PFSK-1 (cell line): ENCODE results near the gene NCR2.

Experiments used
- FOXP2 ChIP-seq: optimal IDR thresholded peaks from 2 replicates; pipeline ENCODE3; 2011; ENCODE audit warnings: borderline replicate concordance, control low read depth, inconsistent platforms; ENCODE audit not compliant: insufficient read depth; ENCODE audit errors: extremely low read length, extremely low read depth
- POLR2AphosphoS5 ChIP-seq: IDR thresholded peaks from 2 replicates; pipeline ENCODE4 v1.6.1; 2012; ENCODE audit warnings: low read depth, mild to moderate bottlenecking, control low read depth, low read length, moderate library complexity
- REST ChIP-seq, 2 experiments: IDR thresholded peaks; 2 replicates each; pipeline versions ENCODE4 v1.6.1 to v1.8.0; 2011 to 2012; ENCODE audit warnings: low read depth in 2 of 2, low read length in 2 of 2, control low read depth in 1 of 2, inconsistent platforms in 1 of 2, mild to moderate bottlenecking in 1 of 2, moderate library complexity in 1 of 2; ENCODE audit not compliant: insufficient read depth in 1 of 2
- SIN3A ChIP-seq: IDR thresholded peaks from 2 replicates; pipeline ENCODE4 v1.6.1; 2012; ENCODE audit warnings: mild to moderate bottlenecking, low read length, moderate library complexity, borderline replicate concordance; ENCODE audit not compliant: insufficient read depth
- TAF1 ChIP-seq: IDR thresholded peaks from 2 replicates; pipeline ENCODE4 v1.6.1; 2012; ENCODE audit warnings: low read length, control low read depth, borderline replicate concordance; ENCODE audit not compliant: insufficient read depth

NCR2 gene

GRCh38 chr6:41327177-41327576 is 8.2 kb upstream of the NCR2 start:
- no peak for TF ChIP-seq REST (IDR thresholded peaks at IDR 0.05; ENCODE audit: insufficient read depth in 1 of 2, low read depth in 2 of 2, low read length in 2 of 2)
- TF ChIP-seq SIN3A, result no peak
- TF ChIP-seq FOXP2, result no peak
- TF ChIP-seq POLR2AphosphoS5, result no peak
- TF ChIP-seq TAF1, result no peak

GRCh38 chr6:41331401-41332150 is 3.8 kb upstream of the NCR2 start:
- TF ChIP-seq REST (IDR thresholded peaks at IDR 0.05; ENCODE audit: insufficient read depth in 1 of 2, low read depth in 2 of 2, low read length in 2 of 2) (peak in 1 of 2 experiments; percentile 47; a peak in 1 of 4 replicates), SIN3A (no peak)

GRCh38 chr6:41332241-41332640 is 3.2 kb upstream of the NCR2 start:
- TF ChIP-seq POLR2AphosphoS5, result no peak
- no peak for TF ChIP-seq SIN3A
- no peak for TF ChIP-seq REST (IDR thresholded peaks at IDR 0.05; ENCODE audit: insufficient read depth in 1 of 2, low read depth in 2 of 2, low read length in 2 of 2)

- TF ChIP-seq REST (IDR thresholded peaks at IDR 0.05; ENCODE audit: insufficient read depth in 1 of 2, low read depth in 2 of 2, low read length in 2 of 2) (no peak), TAF1 (no peak), POLR2AphosphoS5 (no peak), FOXP2 (no peak), SIN3A (no peak)
These were observed 2.3 kb upstream of the NCR2 start for GRCh38 chr6:41332842-41333736.
